Activated gamma-delta T cell treated with Interleukin-2 at 50 U/mL for 16 hours (primary cell): ENCODE results near the gene ILKAP.

Experiments used
- DNase-seq: peaks from one replicate; pipeline ENCODE4 v3.0.0-alpha.2; 2020

Gene ILKAP

DNA sequence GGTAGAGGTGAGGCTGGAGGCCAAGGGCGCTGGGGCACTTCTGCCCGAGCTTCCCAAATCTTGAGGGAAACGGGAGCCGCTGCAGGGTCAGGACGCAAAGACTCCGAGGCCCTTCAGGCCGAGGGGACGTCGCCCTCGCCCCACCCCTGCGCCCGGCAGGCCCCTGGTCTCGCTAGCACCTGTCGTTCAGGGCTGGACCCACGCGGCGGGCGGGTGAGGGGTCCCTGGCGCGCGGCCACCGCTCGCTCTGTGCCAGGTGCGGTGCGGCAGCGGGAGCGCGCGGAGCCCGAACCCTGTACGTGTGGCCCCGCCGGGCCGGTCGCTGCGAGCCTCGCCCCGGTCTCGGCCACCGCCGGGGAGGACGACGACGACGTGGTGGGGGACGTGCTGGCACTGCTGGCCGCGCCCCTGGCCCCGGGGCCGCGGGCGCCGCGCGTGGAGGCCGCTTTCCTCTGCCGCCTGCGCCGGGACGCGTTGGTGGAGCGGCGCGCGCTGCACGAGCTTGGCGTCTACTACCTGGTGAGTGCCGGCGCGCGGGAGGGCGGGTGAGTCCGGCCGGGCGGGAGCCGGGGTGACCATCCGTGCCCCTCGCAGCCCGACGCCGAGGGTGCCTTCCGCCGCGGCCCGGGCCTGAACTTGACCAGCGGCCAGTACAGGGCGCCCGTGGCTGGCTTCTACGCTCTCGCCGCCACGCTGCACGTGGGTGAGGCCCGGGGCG lies 39.9 kb downstream of the ILKAP start:
- DNase-seq, result no peak

- DNase-seq, result no peak
Observed at GRCh38 chr2:238162846-238163441, 40.6 kb downstream of the ILKAP start.

DNA sequence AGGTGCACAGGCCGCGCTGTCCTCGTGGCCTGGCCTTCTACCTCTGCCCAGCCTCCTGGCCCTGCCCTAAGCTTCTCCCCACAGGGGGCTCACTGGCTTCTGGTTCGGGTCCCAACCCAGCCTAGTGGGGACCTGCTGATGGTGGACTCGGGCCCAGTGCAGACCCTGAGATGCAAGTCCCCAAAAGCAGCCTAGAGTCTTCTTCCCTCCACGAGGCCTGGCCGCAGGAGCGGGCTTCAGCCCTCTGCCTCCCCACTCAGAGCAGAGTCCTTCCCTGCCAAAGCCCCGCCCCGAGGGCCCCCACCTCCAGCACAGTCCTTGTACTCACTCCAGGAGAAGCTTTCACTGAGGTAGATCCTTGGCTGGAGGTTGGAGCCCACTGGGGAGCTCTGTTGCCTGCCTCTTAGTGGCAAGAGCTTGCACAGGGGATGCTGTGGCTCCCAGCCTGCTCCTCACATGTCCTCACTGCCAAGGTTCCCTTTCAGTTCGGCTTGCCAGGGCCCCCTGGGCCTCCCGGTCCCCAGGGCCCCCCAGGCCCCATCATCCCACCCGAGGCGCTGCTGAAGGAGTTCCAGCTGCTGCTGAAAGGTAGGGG lies 41.1 kb downstream of the ILKAP start:
- no peak for DNase-seq

GRCh38 chr2:238161291-238162051 lies 42.0 kb downstream of the ILKAP start:
- no peak for DNase-seq

- DNase-seq, result no peak
Observed at GRCh38 chr2:238160206-238161129, 43.0 kb downstream of the ILKAP start.

GRCh38 chr2:238159661-238160205 lies 43.8 kb downstream of the ILKAP start:
- DNase-seq, result no peak

GRCh38 chr2:238159071-238159539 lies 44.4 kb downstream of the ILKAP start:
- no peak for DNase-seq

DNA sequence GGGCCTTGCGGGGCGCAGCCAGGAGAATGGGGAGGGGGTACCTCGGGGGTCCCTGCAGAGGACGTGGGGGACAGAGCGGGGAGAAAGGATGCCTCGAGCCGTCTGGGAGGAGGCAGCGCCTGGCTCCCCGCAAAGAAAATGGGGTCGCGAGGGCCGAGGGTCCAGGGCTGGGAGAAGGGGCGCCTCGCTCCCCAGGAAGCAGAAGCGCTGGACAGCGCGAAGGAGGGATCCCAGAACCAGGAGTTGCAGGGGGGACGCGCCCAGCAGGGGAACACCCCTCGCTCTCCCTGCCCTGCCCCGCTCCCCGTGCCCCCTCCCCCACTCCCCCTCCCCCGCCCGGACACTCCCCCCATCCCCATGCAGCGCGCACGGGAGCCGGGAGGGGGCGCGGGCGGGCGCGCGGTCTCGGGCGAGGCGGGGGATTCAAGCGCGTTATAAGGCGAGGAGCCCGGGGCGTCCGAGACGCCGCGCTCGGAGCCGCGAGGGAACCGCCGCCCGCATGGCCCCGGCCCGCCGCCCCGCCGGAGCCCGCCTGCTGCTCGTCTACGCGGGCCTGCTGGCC lies 44.9 kb downstream of the ILKAP start, which contains the start of gene ERFE:
ERFE (plus strand) TSS at position 462 of the 562 bp plus-strand sequence; CDS start at position 500, 38 bp downstream.
- DNase-seq, result no peak

DNA sequence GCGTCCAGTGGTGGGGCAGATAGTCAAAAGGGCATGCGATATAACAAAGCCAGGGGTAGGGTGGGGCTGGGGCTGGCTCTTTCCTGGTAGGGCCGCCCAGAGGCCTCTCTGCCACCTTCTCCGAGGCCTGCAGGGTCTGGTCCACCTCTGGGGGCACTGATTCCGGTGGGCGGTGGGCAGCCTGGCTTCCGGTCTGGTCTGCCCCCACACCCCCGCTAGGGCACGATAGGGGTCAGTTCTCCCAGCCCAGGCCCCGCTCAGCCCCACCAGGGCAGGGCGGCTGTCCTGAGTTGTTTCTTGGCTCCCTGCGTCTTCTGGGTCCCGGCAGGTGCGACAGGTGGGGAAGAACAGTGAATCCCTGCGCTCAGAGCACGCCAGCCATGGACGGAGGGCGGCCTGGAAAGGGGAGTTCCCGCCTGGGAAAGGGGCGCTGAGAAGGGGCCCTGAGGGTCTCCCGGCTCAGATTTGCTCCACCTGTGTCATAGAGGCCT lies 45.4 kb downstream of the ILKAP start:
- DNase-seq, result no peak

DNA sequence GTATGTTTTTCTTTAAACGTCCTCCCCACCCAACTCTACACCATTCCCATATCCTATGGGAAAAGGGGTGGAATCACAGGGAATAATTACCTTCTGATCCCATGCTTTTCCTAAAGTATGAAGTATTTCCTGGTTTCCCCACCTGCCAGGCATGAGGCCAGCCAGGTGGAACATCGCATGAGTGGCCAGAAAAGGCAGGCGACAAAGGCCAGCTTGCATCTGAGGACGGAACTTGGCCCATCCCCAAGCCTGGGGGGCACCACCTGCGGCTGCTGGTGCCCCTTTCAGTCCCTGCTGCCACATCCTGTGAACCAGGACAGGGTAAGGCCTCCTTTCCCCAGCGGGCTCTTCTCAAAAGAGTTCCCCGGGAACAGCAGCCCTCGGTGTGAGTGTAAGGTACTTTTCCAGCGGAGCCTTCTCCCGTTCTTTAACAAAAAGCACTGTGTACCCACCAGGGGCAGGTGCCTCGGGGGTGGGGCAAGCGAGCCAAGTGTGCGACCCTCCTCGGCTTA lies 45.9 kb downstream of the ILKAP start:
- no peak for DNase-seq

DNA sequence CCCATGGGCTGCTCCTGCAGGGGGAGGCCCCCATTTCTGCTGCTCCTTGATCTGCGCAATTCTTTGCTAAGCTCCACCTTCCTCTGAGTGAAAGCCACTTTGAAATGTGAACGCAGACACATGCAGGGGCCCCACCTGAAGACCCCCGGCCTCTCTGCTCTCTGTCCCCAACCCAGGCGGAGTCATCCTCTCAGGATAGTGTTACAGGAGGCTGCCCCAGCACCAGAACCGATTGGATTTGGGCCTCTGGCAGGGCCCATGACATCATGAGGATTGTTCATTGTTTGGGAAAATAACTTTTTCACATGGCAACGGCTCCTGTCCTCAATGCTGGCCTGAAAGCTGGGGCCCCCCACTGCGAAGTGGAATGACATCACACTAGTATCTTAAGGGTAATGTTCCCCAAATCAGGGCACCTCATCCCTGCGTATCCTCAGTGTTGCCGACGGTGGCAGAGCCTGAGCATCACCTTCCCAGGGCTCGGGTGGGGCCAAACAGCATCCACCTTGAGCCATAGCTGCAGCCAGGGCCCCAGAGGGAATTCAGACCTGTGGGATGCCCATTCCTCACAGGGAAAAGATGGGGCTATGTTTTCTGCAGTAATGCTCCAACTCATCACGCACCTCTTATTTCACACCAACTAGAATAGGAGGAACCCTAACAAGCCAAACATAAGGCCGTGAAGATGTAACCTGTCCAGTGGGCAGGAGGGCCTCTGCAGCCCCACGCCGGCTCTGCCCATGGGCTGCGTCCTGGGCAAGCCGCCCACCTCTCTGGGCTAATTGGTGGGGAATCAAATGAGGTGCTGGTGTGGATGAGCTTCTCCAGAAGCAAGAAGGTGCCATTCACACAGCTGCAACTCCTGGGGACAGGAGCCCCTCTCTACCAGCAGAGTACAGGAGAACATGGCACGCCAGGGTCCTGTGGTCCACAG lies 47.5 kb downstream of the ILKAP start:
- DNase-seq, result no peak

DNA sequence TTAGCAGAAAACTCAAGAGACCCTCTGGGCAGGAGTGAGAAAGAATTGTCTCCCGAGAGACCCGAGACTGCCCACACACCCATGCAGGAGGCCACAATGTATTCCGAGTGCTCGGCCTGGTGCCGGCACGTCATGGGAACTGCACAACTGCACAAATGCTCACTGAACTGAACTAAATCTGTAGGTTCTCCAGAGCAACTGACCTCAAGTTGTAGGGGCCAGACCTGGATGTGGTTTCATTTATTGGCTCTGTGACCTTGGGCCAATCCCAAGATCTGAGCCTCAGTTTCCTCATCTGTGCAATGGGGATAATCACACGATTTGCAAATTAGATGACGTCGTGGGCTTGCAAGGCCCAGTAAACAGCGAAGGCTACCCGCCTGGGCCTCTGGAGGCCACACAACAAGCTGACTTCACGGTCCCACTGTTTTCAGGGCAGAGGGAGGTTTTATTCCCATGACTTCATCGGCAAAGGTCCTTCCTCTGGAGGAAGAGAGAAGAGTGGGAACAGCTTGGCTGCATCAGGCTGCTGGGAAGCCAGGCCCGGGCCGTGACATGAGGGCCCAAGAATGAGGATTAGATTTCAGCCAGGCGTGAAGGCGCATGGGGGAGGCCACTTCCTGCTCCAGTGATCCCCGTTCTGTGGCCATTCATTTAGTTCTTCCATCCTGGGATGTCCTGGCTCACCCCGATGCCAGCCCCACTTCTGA lies 48.3 kb downstream of the ILKAP start:
- no peak for DNase-seq

DNA sequence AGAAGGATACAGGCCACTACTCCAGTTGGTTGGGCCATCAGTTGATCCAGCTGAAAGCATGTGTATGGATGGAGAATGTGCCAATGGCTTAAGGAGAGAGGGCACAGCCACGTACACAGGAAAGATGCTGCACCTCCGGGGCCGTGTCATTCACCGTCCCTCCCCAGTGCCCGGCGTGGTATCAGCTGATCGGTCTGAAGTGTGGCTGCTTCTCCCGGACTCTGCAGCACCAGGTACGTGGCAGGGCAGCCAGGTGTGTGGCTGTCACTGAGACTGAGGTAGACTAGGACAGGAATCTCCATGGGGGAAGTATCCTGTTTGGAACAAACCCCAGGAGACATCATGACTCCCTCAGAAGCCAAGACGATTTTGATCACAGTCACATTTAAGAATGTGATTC lies 48.9 kb downstream of the ILKAP start:
- DNase-seq, result no peak

- no peak for DNase-seq
Observed at GRCh38 chr2:238152771-238153688, 50.5 kb downstream of the ILKAP start.

DNA sequence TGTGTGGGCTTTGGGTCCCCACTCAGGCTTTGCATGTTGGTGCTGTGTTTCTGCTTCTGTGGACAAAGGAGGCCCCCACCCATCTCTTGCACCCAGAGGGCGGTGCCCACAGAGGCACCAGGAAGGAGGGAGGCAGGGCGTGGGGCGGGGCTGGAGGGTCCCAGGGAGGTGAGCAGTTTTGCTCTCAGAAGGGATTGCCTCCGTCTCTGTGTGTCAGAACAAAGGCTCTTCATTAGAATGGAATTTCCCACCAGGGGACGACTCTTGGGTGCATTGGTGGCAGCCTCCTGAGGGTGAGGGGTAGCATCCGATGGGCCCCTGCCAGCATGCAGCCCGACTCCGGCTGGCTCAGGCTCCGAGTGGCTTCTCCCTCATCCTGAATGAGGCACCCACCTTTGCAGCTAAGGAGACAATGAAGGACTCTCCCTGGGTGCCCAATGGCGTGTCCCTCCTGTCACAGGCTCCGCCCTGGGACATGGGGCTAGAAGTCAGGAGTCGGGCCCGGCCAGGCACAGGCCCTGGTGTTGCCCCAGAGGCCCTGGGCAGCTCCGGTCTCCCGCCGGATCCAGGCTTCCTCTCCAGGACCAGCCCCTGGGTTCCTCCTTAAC lies 51.8 kb downstream of the ILKAP start:
- DNase-seq, result no peak

GRCh38 chr2:238151205-238151604 lies 52.3 kb downstream of the ILKAP start:
- DNase-seq, result no peak

DNA sequence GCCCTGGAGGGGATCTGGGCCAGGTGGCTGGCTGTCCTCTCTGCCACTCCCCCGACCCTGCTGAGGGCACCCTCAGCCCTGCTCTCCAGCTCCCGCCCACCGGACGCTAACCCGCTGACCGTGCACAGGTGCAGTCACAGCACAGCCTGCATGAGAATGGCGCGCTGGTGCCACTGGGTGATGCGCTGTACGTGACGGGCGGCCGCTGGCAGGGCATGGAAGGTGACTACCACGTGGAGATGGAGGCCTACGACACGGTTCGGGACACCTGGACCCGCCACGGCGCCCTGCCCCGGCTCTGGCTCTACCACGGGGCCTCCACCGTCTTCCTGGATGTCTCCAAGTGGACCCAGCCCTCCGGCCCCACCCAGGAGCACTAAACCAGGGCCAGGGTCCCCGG lies 52.8 kb downstream of the ILKAP start:
- DNase-seq, result no peak
